Measurements from ENCODE around the gene SRPK2. TPM values are rescaled to one million over a fixed set of nuclear protein-coding genes. Genes with fewer than 3 reads are reported as not detected.

The SRPK2 gene
- total and polyA plus RNA-seq, 2 of the 8 experiments (the other 6 are each of a cell fraction or from before 2014, with no cell fraction given), result 10.0 to 47.1 TPM

GRCh38 chr7:105096306-105096705 lies 292.4 kb downstream of the SRPK2 start:
- CTCF ChIA-PET (ENCODE audit: partially characterized antibody), result no interaction called here
- no peak for TF ChIP-seq CBX5 (IDR thresholded peaks at IDR 0.05; ENCODE audit: low read depth, low read length)
- no peak for TF ChIP-seq POU5F1 (IDR thresholded peaks at IDR 0.05; ENCODE audit: low read depth, low read length)
- TF ChIP-seq TCF12 (IDR thresholded peaks at IDR 0.05; ENCODE audit: low read depth, low read length), result no peak
- no peak for TF ChIP-seq ASH2L (IDR thresholded peaks at IDR 0.05; ENCODE audit: low read length)
- TF ChIP-seq SIN3A (conservative IDR thresholded peaks at IDR 0.05 in 1 of 2, IDR thresholded peaks at IDR 0.05 in 1 of 2; ENCODE audit: low read depth in 1 of 2, low read length in 2 of 2), result no peak
- no peak for TF ChIP-seq SP2 (IDR thresholded peaks at IDR 0.05; ENCODE audit: low read length)
- no peak for TF ChIP-seq CREB1 (IDR thresholded peaks at IDR 0.05)
- no peak for TF ChIP-seq TEAD4 (IDR thresholded peaks at IDR 0.05; ENCODE audit: low read depth, low read length)
- TF ChIP-seq EGR1 (IDR thresholded peaks at IDR 0.05; ENCODE audit: borderline replicate concordance, low read depth, low read length), result no peak
- no peak for TF ChIP-seq TAF7 (optimal IDR thresholded peaks at IDR 0.05; ENCODE audit: borderline replicate concordance, low read depth, low read length)
- no peak for TF ChIP-seq JUND (IDR thresholded peaks at IDR 0.05; ENCODE audit: low read length)
- no peak for TF ChIP-seq BRCA1 (IDR thresholded peaks at IDR 0.05; ENCODE audit: low read depth, low read length)
- no peak for TF ChIP-seq CEBPB (IDR thresholded peaks at IDR 0.05; ENCODE audit: low read depth, low read length)
- TF ChIP-seq RFX5 (IDR thresholded peaks at IDR 0.05; ENCODE audit: borderline replicate concordance, low read depth, low read length), result no peak
- Histone ChIP-seq H4K91ac (replicated peaks; ENCODE audit: insufficient read length, low read length) (no peak overlapping the region), H3K56ac (replicated peaks; ENCODE audit: insufficient read length, low read depth, low read length) (no peak overlapping the region), H3K4ac (replicated peaks; ENCODE audit: insufficient read length, low read depth, low read length) (no peak overlapping the region), H3K4me3 (ENCODE audit: extremely low read depth in 1 of 4, insufficient read depth in 2 of 4, low read depth in 3 of 4, low read length in 4 of 4) (no peak overlapping the region), H3K9me3 (ENCODE audit: insufficient read depth in 2 of 2, low read depth in 1 of 2, low read length in 1 of 2) (no peaks in the 10 kb centered on the region), H3K79me2 (ENCODE audit: control insufficient read depth in 1 of 2, insufficient read depth in 2 of 2, low read length in 2 of 2) (no peaks in the 10 kb centered on the region), H3K18ac (ENCODE audit: extremely low read depth, low read length) (no peak overlapping the region), H2BK120ac (replicated peaks; ENCODE audit: low read depth, low read length) (no peak overlapping the region), H3K23me2 (ENCODE audit: low read depth, low read length) (no peaks in the 10 kb centered on the region), H3K36me3 (ENCODE audit: control insufficient read depth in 2 of 4, insufficient read depth in 4 of 4, low read length in 3 of 4) (peaks cover 0 to 29% (median 6%) of the 10 kb centered on the region in 4 experiments; a peak in 6 of 8 replicates), H3K14ac (ENCODE audit: insufficient read length) (no peak overlapping the region), H3K27me3 (replicated peaks in 1 of 4; ENCODE audit: control insufficient read depth in 3 of 4, extremely low read depth in 1 of 4, insufficient read depth in 3 of 4, low read length in 3 of 4) (no peaks in the 10 kb centered on the region), H2BK20ac (ENCODE audit: low read length) (no peak overlapping the region), H4K5ac (ENCODE audit: insufficient read length, low read depth, low read length) (no peak overlapping the region), H3K9ac (replicated peaks in 1 of 4; ENCODE audit: extremely low read depth in 1 of 4, low read depth in 3 of 4, low read length in 3 of 4) (no peak overlapping the region), H2BK15ac (ENCODE audit: low read length) (no peak overlapping the region), H4K20me1 (replicated peaks in 1 of 2; ENCODE audit: control insufficient read depth in 1 of 2, insufficient read depth in 2 of 2, low read length in 2 of 2) (peaks cover 1 to 2% of the 10 kb centered on the region in 2 experiments), H3K4me1 (replicated peaks in 1 of 4; ENCODE audit: control insufficient read depth in 3 of 4, insufficient read depth in 4 of 4, low read length in 3 of 4) (no peaks in the 10 kb centered on the region), H3K4me2 (ENCODE audit: insufficient read depth in 1 of 2, low read depth in 2 of 2, low read length in 2 of 2) (no peak overlapping the region), H2BK5ac (ENCODE audit: low read depth, low read length) (no peak overlapping the region), H3K23ac (ENCODE audit: insufficient read length) (no peak overlapping the region), H4K8ac (ENCODE audit: extremely low read depth, insufficient read depth, low read length) (no peak overlapping the region), H3K79me1 (ENCODE audit: low read depth, low read length) (no peaks in the 10 kb centered on the region), H3K27ac (ENCODE audit: low read depth, low read length) (no peak overlapping the region), H2BK12ac (ENCODE audit: low read depth, low read length) (no peak overlapping the region), H2AK5ac (ENCODE audit: low read depth, low read length) (no peak overlapping the region), H2AFZ (ENCODE audit: low read length) (no peak overlapping the region)
- POLR2A ChIA-PET (ENCODE audit: partially characterized antibody), result interaction anchor here (1.0 kb wide), 1 partner anchor 9 kb away, joined by 4 read pairs; no protein-coding TSS in a partner anchor
- WGBS, 2 experiments (ENCODE audit: extremely low coverage in 1 of 2, insufficient coverage in 1 of 2, insufficient read length in 1 of 2, insufficient replicate concordance in 2 of 2, low coverage in 1 of 2, low lambda C conversion rate in 2 of 2, missing lambda C conversion rate in 1 of 2), result 97% methylated on average over 3 of the region's 3 CpGs; no CpG with 5 or more reads in 1 of the 2 experiments
- DNase-seq (ENCODE audit: low read depth in 1 of 2, low spot score in 2 of 2) (no peak), FAIRE-seq (no peak)
